Measurements from ENCODE around the gene MYO16. TPM values are rescaled to one million over a fixed set of nuclear protein-coding genes. Genes with fewer than 3 reads are reported as not detected.

The MYO16 gene
- total RNA-seq, 4 donors from 2014 or later = 0.53 TPM; not detected in 3

DNA sequence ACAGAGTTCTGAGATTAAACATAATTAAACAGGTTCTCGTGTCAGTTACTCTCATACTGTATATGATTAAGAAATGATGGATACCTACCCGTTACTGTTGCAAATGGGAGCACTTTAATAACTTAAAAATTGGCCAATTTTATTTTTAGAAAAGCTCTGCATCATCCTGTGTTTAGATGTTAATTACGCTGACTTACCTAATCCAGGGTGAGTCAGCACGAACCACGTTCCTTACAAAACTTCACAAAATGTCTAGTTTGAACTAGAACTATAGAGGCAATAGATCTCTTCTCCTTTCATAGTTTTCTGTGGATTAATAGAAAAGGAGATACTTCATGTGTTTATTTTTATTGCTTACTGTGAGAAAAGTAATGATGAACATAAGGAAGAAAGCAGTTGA lies 363.9 kb downstream of the MYO16 start:
- Histone ChIP-seq H3K36me3 (no peaks in the 10 kb centered on the region), H3K4me1 (no peaks in the 10 kb centered on the region), H3K27ac (no peak overlapping the region), H3K27me3 (no peaks in the 10 kb centered on the region), H3K9me3 (no peaks in the 10 kb centered on the region), H3K4me3 (no peak overlapping the region)
- TF ChIP-seq, protein P1, sequence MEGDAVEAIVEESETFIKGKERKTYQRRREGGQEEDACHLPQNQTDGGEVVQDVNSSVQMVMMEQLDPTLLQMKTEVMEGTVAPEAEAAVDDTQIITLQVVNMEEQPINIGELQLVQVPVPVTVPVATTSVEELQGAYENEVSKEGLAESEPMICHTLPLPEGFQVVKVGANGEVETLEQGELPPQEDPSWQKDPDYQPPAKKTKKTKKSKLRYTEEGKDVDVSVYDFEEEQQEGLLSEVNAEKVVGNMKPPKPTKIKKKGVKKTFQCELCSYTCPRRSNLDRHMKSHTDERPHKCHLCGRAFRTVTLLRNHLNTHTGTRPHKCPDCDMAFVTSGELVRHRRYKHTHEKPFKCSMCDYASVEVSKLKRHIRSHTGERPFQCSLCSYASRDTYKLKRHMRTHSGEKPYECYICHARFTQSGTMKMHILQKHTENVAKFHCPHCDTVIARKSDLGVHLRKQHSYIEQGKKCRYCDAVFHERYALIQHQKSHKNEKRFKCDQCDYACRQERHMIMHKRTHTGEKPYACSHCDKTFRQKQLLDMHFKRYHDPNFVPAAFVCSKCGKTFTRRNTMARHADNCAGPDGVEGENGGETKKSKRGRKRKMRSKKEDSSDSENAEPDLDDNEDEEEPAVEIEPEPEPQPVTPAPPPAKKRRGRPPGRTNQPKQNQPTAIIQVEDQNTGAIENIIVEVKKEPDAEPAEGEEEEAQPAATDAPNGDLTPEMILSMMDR (IDR thresholded peaks at IDR 0.05) = no peak
- TF ChIP-seq POLR2A (IDR thresholded peaks at IDR 0.05) = no peak
- no peak for DNase-seq

DNA sequence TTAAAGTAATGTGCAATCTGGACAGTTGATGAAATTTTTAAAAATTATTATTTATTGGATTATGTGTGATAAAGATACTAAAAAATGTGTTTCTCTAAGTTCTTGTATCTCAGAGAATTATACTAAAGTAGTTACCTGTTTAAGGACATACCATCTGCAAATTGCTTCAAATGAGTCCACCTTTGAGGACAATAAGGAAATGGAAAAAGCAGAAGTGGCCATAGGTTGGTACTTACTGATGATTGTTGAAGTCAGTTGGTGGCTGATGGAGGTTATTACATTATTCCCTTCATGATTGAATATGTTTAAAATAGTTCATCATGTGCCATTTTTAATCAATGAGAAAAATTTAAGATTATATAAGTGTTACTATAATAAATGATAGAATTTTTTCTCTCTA lies 367.0 kb downstream of the MYO16 start:
- no peak overlapping the region for H3K27ac ChIP-seq
- H3K36me3 ChIP-seq = no peaks in the 10 kb centered on the region
- H3K27me3 ChIP-seq = no peaks in the 10 kb centered on the region
- no peaks in the 10 kb centered on the region for H3K4me1 ChIP-seq
- TF ChIP-seq POLR2A (IDR thresholded peaks at IDR 0.05) = no peak
- TF ChIP-seq, protein P1 (IDR thresholded peaks at IDR 0.05) = no peak
- DNase-seq = no peak
- H3K9me3 ChIP-seq = no peaks in the 10 kb centered on the region
- H3K4me3 ChIP-seq = no peak overlapping the region

DNA sequence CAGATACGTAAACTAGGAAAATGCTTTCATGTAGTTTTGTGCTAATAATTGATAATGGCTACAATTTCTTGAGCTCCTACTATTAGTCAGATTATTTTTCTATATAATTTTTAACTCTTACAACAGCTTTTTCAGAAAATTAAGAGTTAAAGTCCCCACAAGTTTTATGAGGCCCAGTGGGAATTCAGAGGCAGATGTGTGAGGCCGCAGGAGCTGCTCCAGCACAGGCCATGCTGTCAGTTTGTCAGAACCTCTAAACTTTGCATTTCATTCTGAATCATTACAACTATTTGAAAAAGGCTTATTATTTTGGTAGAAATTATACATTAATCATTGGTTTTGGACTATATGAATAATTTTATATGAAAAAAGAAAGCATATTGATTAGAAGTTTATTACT lies 370.8 kb downstream of the MYO16 start:
- H3K4me1 ChIP-seq = no peaks in the 10 kb centered on the region
- H3K27me3 ChIP-seq = no peaks in the 10 kb centered on the region
- H3K36me3 ChIP-seq = no peaks in the 10 kb centered on the region
- DNase-seq = no peak
- no peak overlapping the region for H3K27ac ChIP-seq
- H3K9me3 ChIP-seq = no peaks in the 10 kb centered on the region
- no peak for TF ChIP-seq POLR2A (IDR thresholded peaks at IDR 0.05)
- TF ChIP-seq, protein P1 (IDR thresholded peaks at IDR 0.05) = no peak
- no peak overlapping the region for H3K4me3 ChIP-seq

DNA sequence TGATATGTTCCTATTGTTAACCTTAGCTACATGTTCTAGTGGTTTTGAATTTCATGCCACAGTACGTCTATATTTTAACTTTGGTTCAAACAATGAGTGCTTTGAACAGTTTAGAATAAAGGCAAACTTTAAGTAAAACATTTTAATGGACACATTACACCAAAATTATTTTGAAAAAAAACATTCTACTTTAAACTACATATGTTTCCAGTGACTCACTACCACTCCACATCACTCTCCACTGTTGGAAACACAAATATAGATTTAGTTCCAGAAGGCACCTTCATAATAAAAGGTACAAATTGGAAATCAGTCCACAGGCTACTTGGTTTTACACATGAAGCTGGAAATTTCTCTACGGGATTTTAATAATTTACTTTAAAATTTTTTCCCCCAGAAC lies 373.5 kb downstream of the MYO16 start:
- Histone ChIP-seq H3K9me3 (no peaks in the 10 kb centered on the region), H3K4me3 (no peak overlapping the region), H3K27ac (no peak overlapping the region), H3K27me3 (no peaks in the 10 kb centered on the region), H3K4me1 (no peaks in the 10 kb centered on the region), H3K36me3 (no peaks in the 10 kb centered on the region)
- no peak for DNase-seq
- TF ChIP-seq, protein P1 (IDR thresholded peaks at IDR 0.05) = no peak
- no peak for TF ChIP-seq POLR2A (IDR thresholded peaks at IDR 0.05)

DNA sequence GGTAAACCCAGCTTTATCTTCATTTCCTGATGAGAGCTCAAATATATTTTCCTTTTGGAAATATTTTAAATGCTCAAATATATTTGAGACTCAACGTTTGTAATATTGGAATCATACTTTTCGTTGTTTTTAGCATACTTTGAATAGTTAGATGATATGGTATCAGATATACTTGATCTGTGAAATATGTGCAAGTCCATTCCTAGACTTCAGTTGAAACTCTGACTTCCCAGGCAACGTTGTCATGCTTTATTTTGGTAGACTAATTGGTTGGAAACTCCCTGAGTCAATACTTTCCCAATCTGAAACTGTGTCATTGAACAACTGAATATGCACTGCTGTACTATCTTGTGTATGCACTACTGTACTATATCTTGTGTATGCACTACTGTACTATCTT lies 378.5 kb downstream of the MYO16 start:
- H3K9me3 ChIP-seq = no peaks in the 10 kb centered on the region
- H3K4me3 ChIP-seq = no peak overlapping the region
- no peaks in the 10 kb centered on the region for H3K36me3 ChIP-seq
- H3K4me1 ChIP-seq = no peaks in the 10 kb centered on the region
- TF ChIP-seq POLR2A (IDR thresholded peaks at IDR 0.05) = no peak
- TF ChIP-seq, protein P1 (IDR thresholded peaks at IDR 0.05) = no peak
- H3K27me3 ChIP-seq = no peaks in the 10 kb centered on the region
- H3K27ac ChIP-seq = no peak overlapping the region
- no peak for DNase-seq

DNA sequence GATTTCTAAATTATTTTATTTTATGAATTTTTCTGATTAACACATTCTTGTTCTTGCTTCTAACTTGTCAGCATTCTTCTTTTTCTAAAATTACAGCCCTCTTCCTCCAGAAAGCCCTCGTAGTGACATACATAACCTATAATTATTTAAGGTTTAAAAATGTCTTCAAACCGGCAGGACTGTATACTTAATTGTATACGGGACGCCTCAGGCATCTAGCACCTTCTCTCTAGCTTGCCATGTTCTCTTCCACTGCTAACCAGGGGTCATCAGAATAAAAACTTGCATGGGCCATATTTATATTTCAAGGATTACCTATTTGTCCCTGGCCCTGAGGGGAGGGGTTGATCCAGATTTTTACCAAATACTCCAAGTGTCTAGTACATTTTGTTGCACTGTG lies 380.3 kb downstream of the MYO16 start:
- no peak overlapping the region for H3K27ac ChIP-seq
- no peaks in the 10 kb centered on the region for H3K36me3 ChIP-seq
- no peaks in the 10 kb centered on the region for H3K9me3 ChIP-seq
- no peak overlapping the region for H3K4me3 ChIP-seq
- no peaks in the 10 kb centered on the region for H3K27me3 ChIP-seq
- H3K4me1 ChIP-seq = no peaks in the 10 kb centered on the region
- no peak for DNase-seq
- TF ChIP-seq, protein P1 (IDR thresholded peaks at IDR 0.05) = no peak
- TF ChIP-seq POLR2A (IDR thresholded peaks at IDR 0.05) = no peak
